Measurements from ENCODE around the gene CGRRF1. TPM values are rescaled to one million over a fixed set of nuclear protein-coding genes. Genes with fewer than 3 reads are reported as not detected.

Gene CGRRF1
- total RNA-seq, 2 donors from 2014 or later, result 16.3 to 19.7 TPM

- Mint-ChIP-seq H3K27ac (peak overlapping the region in 1 of 2 donors; percentile 12), H3K27me3 (no peaks in the 10 kb centered on the region), H3K4me3 (no peak overlapping the region), H3K4me1 (ENCODE audit: low read depth in 2 of 2) (no peaks in the 10 kb centered on the region), H3K36me3 (peaks cover 6% of the 10 kb centered on the region), H3K9me3 (no peaks in the 10 kb centered on the region)
- DNase-seq (ENCODE audit: low spot score) (no peak), ATAC-seq (no peak)
These were observed 25.9 kb downstream of the CGRRF1 start for GRCh38 chr14:54535646-54536045.

- H3K9me3 Mint-ChIP-seq, result no peaks in the 10 kb centered on the region
- ATAC-seq, result no peak
These were observed 27.9 kb downstream of the CGRRF1 start for GRCh38 chr14:54537651-54538050.

GRCh38 chr14:54538055-54538454 lies 28.3 kb downstream of the CGRRF1 start:
- no peaks in the 10 kb centered on the region for H3K4me1 Mint-ChIP-seq (ENCODE audit: low read depth in 2 of 2)
- no peaks in the 10 kb centered on the region for H3K9me3 Mint-ChIP-seq
- H3K27ac Mint-ChIP-seq, result no peak overlapping the region
- no peak for DNase-seq (ENCODE audit: low spot score)
- H3K27me3 Mint-ChIP-seq, result no peaks in the 10 kb centered on the region
- no peak overlapping the region for H3K4me3 Mint-ChIP-seq
- peaks cover 6% of the 10 kb centered on the region for H3K36me3 Mint-ChIP-seq
- no peak for ATAC-seq

More at GRCh38 chr14:54537651-54538050, 27.9 kb downstream of the CGRRF1 start:
- no peak overlapping the region for H3K4me3 Mint-ChIP-seq
- H3K27ac Mint-ChIP-seq, result no peak overlapping the region
- H3K27me3 Mint-ChIP-seq, result no peaks in the 10 kb centered on the region
- no peak for DNase-seq (ENCODE audit: low spot score)
- peaks cover 6% of the 10 kb centered on the region for H3K36me3 Mint-ChIP-seq
- no peaks in the 10 kb centered on the region for H3K4me1 Mint-ChIP-seq (ENCODE audit: low read depth in 2 of 2)

GRCh38 chr14:54547583-54547982 lies 37.9 kb downstream of the CGRRF1 start:
- Mint-ChIP-seq H3K4me1 (ENCODE audit: low read depth in 2 of 2) (no peaks in the 10 kb centered on the region), H3K4me3 (no peak overlapping the region), H3K27ac (no peak overlapping the region), H3K36me3 (no peaks in the 10 kb centered on the region), H3K9me3 (no peaks in the 10 kb centered on the region), H3K27me3 (peaks cover 7 to 10% of the 10 kb centered on the region in 2 donors)
- no peak for DNase-seq (ENCODE audit: low spot score)
- no peak for ATAC-seq

- no peak for ATAC-seq
- Mint-ChIP-seq H3K27me3 (peaks cover 7 to 10% of the 10 kb centered on the region in 2 donors), H3K9me3 (no peaks in the 10 kb centered on the region), H3K4me1 (ENCODE audit: low read depth in 2 of 2) (no peaks in the 10 kb centered on the region), H3K4me3 (no peak overlapping the region), H3K36me3 (no peaks in the 10 kb centered on the region), H3K27ac (no peak overlapping the region)
- no peak for DNase-seq (ENCODE audit: low spot score)
These were observed 38.8 kb downstream of the CGRRF1 start for GRCh38 chr14:54548491-54548890.

GRCh38 chr14:54549862-54550261 lies 40.2 kb downstream of the CGRRF1 start:
- H3K36me3 Mint-ChIP-seq, result no peaks in the 10 kb centered on the region
- no peak overlapping the region for H3K4me3 Mint-ChIP-seq
- no peaks in the 10 kb centered on the region for H3K9me3 Mint-ChIP-seq
- ATAC-seq (no peak), DNase-seq (ENCODE audit: low spot score) (no peak)
- no peak overlapping the region for H3K27ac Mint-ChIP-seq
- peaks cover 10% of the 10 kb centered on the region in 2 donors for H3K27me3 Mint-ChIP-seq
- no peaks in the 10 kb centered on the region for H3K4me1 Mint-ChIP-seq (ENCODE audit: low read depth in 2 of 2)

- DNase-seq (ENCODE audit: low spot score) (no peak), ATAC-seq (no peak)
- no peaks in the 10 kb centered on the region for H3K9me3 Mint-ChIP-seq
- H3K4me3 Mint-ChIP-seq, result no peak overlapping the region
- no peak overlapping the region for H3K27ac Mint-ChIP-seq
- H3K4me1 Mint-ChIP-seq (ENCODE audit: low read depth in 2 of 2), result no peaks in the 10 kb centered on the region
- H3K36me3 Mint-ChIP-seq, result no peaks in the 10 kb centered on the region
- peaks cover 10 to 14% of the 10 kb centered on the region in 2 donors for H3K27me3 Mint-ChIP-seq
These were observed 40.8 kb downstream of the CGRRF1 start for GRCh38 chr14:54550514-54550913.

GRCh38 chr14:54554401-54554800 lies 44.7 kb downstream of the CGRRF1 start:
- H3K4me1 Mint-ChIP-seq (ENCODE audit: low read depth in 2 of 2), result no peaks in the 10 kb centered on the region
- no peak for ATAC-seq
- no peak overlapping the region for H3K4me3 Mint-ChIP-seq
- peaks cover 10 to 25% of the 10 kb centered on the region in 2 donors for H3K27me3 Mint-ChIP-seq
- H3K9me3 Mint-ChIP-seq, result no peaks in the 10 kb centered on the region
- no peak for DNase-seq (ENCODE audit: low spot score)
- no peak overlapping the region for H3K27ac Mint-ChIP-seq
- no peaks in the 10 kb centered on the region for H3K36me3 Mint-ChIP-seq

GRCh38 chr14:54555651-54556050 lies 45.9 kb downstream of the CGRRF1 start:
- Mint-ChIP-seq H3K36me3 (no peaks in the 10 kb centered on the region), H3K4me3 (no peak overlapping the region), H3K4me1 (ENCODE audit: low read depth in 2 of 2) (no peaks in the 10 kb centered on the region), H3K27me3 (peaks cover 14 to 33% of the 10 kb centered on the region in 2 donors), H3K9me3 (no peaks in the 10 kb centered on the region), H3K27ac (no peak overlapping the region)
- ATAC-seq (no peak), DNase-seq (ENCODE audit: low spot score) (no peak)

GRCh38 chr14:54556535-54556934 lies 46.8 kb downstream of the CGRRF1 start:
- Mint-ChIP-seq H3K9me3 (no peaks in the 10 kb centered on the region), H3K27me3 (peaks cover 14 to 37% of the 10 kb centered on the region in 2 donors), H3K36me3 (no peaks in the 10 kb centered on the region), H3K27ac (no peak overlapping the region), H3K4me3 (no peak overlapping the region), H3K4me1 (ENCODE audit: low read depth in 2 of 2) (no peaks in the 10 kb centered on the region)
- DNase-seq (ENCODE audit: low spot score) (no peak), ATAC-seq (no peak)

GRCh38 chr14:54562334-54562733 lies 52.6 kb downstream of the CGRRF1 start:
- no peak for DNase-seq (ENCODE audit: low spot score)
- peaks cover 13 to 36% of the 10 kb centered on the region in 2 donors for H3K27me3 Mint-ChIP-seq
- no peak overlapping the region for H3K4me3 Mint-ChIP-seq
- ATAC-seq, result no peak
- no peaks in the 10 kb centered on the region for H3K36me3 Mint-ChIP-seq
- H3K9me3 Mint-ChIP-seq, result no peaks in the 10 kb centered on the region
- H3K27ac Mint-ChIP-seq, result no peak overlapping the region
- peaks cover 1 to 12% of the 10 kb centered on the region in 2 donors for H3K4me1 Mint-ChIP-seq (ENCODE audit: low read depth in 2 of 2)

- ATAC-seq, result no peak
- Mint-ChIP-seq H3K36me3 (no peaks in the 10 kb centered on the region), H3K27ac (no peak overlapping the region), H3K4me3 (peak overlapping the region; percentile 55), H3K4me1 (ENCODE audit: low read depth in 2 of 2) (peaks cover 7 to 15% of the 10 kb centered on the region in 2 donors), H3K9me3 (no peaks in the 10 kb centered on the region), H3K27me3 (peaks cover 22 to 38% of the 10 kb centered on the region in 2 donors)
- no peak for DNase-seq (ENCODE audit: low spot score)
These were observed 54.6 kb downstream of the CGRRF1 start for GRCh38 chr14:54564071-54564867.

- peak overlapping the region; percentile 65 for H3K4me3 Mint-ChIP-seq
- H3K4me1 Mint-ChIP-seq (ENCODE audit: low read depth in 2 of 2), result peaks cover 7 to 15% of the 10 kb centered on the region in 2 donors
- DNase-seq (ENCODE audit: low spot score) (peak; percentile 63), ATAC-seq (peak; percentile 34 to 57)
- H3K27ac Mint-ChIP-seq, result no peak overlapping the region
- peaks cover 25 to 44% of the 10 kb centered on the region in 2 donors for H3K27me3 Mint-ChIP-seq
- H3K9me3 Mint-ChIP-seq, result no peaks in the 10 kb centered on the region
- no peaks in the 10 kb centered on the region for H3K36me3 Mint-ChIP-seq
These were observed 55.4 kb downstream of the CGRRF1 start for GRCh38 chr14:54564868-54565784.
